D721Med (cell line): ENCODE measurements around the gene HSPB9.
"Not testable (repeated sequence)": the region's sequence is repeated elsewhere in the genome, so short reads cannot be mapped to it uniquely, and the experiment has no call there.

ENCODE experiments used
- DNase-seq: peaks from one replicate; pipeline ENCODE4 v3.0.0; 2011; ENCODE audit warnings: low spot score; ENCODE audit not compliant: insufficient read length
- FAIRE-seq: peaks from 2 replicates; lab custom pipeline; 2011; peaks lifted over from hg19 to GRCh38; lab: Jason Lieb, UNC
- CTCF ChIP-seq: IDR thresholded peaks from 2 replicates; pipeline ENCODE4 v1.5.1; 2012; ENCODE audit warnings: mild to moderate bottlenecking, control low read depth; ENCODE audit not compliant: insufficient read depth; ENCODE audit errors: missing control alignments

The HSPB9 gene

GRCh38 chr17:42135664-42136653 lies 13.4 kb downstream of the HSPB9 start:
- TF ChIP-seq CTCF, result no peak
- FAIRE-seq (no peak), DNase-seq (no peak)

DNA sequence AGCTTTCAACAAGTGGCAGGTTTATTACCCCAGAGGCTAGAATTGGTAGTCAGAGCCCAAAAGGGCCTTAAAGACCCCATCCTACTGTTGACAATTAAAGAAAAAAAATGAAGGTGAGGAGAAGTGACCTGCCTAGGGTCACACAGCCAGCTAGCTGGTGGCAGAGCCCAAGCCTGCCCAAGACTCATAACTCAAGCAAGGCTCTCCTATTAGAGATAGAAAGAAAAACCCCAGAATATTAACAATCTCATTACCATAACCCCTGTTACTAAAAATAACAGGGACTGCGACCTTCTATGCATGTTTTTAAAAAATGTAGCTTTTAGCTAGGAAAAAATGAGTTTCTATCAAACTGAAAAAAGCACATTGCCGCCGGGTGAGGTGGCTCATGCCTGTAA lies 14.0 kb downstream of the HSPB9 start:
- FAIRE-seq (no peak), DNase-seq (no peak)
- no peak for TF ChIP-seq CTCF

DNA sequence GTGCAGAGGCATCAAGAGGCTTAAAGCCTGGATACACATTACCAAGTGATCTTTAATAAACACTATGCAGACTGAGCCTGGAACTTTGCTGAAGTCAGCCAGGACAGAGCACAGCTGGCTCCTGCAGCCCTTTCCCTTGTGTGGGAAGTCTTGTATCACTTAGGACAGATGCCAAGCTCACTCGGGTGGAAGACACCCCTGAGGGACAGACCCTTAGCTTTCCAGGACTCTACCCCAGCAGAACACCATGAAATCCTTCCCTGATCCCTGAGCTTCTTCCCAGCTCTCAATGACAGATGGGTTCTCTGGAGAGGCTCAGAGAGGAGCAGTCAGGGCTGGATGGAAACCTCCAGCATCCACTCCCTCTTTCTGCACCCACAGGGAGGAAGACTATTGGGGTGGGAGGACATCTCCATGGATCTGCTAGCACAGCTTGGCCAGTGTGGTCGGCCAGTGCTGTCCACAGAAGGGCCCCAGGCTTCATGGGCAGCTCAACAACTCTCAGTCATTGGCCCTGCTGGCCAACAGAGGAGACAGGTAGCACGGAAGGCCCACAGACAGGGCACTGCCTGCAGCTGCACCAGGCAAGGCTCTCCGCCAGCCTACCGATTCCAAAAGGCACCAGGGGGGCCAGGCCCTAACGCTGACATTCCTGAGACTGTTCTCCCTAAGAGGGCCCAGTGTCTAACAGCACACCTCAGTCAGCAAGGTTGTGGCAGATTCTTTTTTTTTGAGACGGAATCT lies 16.3 kb downstream of the HSPB9 start:
- no peak for FAIRE-seq
- peak; percentile 34 for DNase-seq

DNA sequence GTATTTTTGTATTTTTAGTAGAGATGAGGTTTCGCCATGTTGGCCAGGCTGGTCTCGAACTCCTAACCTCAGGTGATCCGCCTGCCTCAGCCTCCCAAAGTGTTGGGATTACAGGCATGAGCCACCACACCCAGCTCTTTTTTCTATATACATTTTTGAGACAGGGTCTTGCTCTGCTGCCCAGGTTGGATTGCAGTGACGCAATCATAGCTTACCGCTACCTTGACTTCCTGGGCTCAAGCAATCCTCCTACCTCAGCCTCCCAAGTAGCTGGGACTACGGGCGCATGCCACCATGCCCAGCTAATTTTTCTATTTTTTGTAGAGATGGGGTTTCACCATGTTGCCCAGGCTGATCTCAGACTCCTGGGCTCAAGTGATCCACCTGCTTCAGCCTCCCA lies 18.1 kb downstream of the HSPB9 start:
- not testable (repeated sequence) for DNase-seq, FAIRE-seq

More for the DNA sequence above, 16.3 kb downstream of the HSPB9 start:
- TF ChIP-seq CTCF, result no peak

DNA sequence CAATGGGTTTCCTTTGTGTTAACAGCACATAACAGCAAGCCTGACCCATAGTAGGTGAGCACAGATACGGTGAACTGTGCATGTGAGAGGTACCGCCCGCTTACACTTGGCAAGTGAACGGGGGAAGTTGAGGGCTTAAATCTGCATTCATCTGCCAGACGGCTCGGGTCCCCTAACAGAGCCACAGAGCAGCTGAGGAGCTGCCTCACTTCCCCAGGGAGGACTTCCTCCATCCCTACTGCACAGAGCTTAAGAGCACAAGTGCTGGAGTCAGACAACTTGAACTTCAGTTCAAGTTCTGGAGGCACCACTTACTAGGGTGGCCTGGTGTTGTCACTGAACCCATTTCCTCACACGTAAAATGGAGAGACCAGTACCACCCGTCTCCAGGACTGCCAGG lies 18.8 kb downstream of the HSPB9 start:
- no peak for TF ChIP-seq CTCF
- DNase-seq (no peak), FAIRE-seq (no peak)

DNA sequence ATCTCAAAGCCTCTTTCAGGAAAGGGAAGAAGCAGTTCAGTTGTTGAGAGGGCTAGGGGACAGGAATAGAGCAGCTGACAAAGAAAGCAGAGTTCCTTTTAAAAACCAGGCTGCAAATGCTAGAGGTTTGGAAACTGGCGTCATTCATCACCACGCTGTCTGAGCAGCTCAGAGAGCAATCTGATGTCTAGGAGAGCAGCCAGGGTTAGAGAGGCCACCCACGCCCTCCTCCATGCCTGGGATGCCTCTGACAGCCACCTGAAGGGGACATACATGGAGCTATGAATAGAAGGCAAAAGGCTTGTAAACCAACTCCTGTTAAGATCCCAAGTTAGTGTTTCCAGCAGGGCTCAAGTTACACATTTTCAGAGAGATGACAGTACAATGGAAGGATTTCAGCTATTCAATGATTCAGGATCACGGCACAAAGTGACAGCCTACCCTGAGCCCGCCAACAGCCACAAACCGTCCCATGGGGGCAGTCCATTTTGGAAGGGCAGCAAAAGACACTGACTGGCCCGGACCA lies 19.8 kb downstream of the HSPB9 start:
- DNase-seq (no peak), FAIRE-seq (no peak)
- TF ChIP-seq CTCF, result no peak

DNA sequence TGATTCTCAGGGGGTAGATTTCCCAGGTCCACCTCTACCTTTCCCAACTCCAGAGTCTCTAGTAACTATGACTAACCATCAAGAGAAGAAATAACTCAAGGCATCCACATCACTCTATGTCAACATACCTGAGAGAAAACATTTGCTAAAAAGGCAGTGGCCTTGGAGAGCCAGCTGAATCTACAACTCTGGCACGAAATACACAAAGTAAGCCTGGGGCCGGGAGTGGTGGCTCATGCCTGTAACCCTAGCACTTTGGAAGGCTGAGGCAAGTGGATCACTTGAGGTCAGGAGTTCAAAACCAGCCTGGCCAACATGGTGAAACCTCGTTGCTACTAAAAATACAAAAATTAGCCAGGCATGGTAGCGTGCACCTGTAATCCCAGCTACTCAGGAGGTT lies 20.5 kb downstream of the HSPB9 start:
- FAIRE-seq, result not testable (repeated sequence)

More for the DNA sequence above, 20.5 kb downstream of the HSPB9 start:
- not testable (repeated sequence) for DNase-seq
